Activated B cell treated with CpG ODN at 0.5 μM for 24 hours (primary cell): ENCODE measurements around the gene NPTN. TPM values are rescaled to one million over a fixed set of nuclear protein-coding genes. Genes with fewer than 3 reads are reported as not detected.

Experiments
- ATAC-seq: fragments of 200-7000 bp; cut with Tn5 transposase; one replicate; pipeline ENCODE4 v1.10.0; 2021; ENCODE audit warnings: low read depth, mild to moderate bottlenecking, moderate library complexity
- CTCF ChIA-PET: fragments of 350-600 bp; sonication (Branson Sonifier 250); formaldehyde crosslinking; loops from one replicate; lab custom pipeline; 2021; ENCODE audit warnings: antibody characterized with exemption; lab: Charles Lee
- POLR2A ChIA-PET: fragments of 350-600 bp; sonication (Branson Sonifier 250); formaldehyde crosslinking; loops from one replicate; lab custom pipeline; 2021; ENCODE audit warnings: antibody characterized with exemption; lab: Charles Lee
- DNase-seq: peaks from one replicate; pipeline ENCODE4 v3.0.0; 2022
- H3K27ac Mint-ChIP-seq: one replicate; pipeline ENCODE4 v1.8.0; 2020; ENCODE audit warnings: mixed read lengths
- H3K27me3 Mint-ChIP-seq: one replicate; pipeline ENCODE4 v1.8.0; 2021; ENCODE audit warnings: mixed read lengths
- H3K36me3 Mint-ChIP-seq: one replicate; pipeline ENCODE4 v1.8.0; 2021; ENCODE audit warnings: low read depth, mixed read lengths
- H3K4me1 Mint-ChIP-seq: one replicate; pipeline ENCODE4 v1.8.0; 2021; ENCODE audit warnings: mixed read lengths
- H3K4me3 Mint-ChIP-seq: one replicate; pipeline ENCODE4 v1.8.0; 2020; ENCODE audit warnings: mild to moderate bottlenecking, mixed read lengths
- H3K9me3 Mint-ChIP-seq: one replicate; pipeline ENCODE4 v1.8.0; 2020; ENCODE audit warnings: mixed read lengths
- intact Hi-C: fragments of 100-400 bp; cut with micrococcal nuclease; formaldehyde crosslinking; loops from one replicate; pipeline ENCODE4 v1.15.1; 2024
- total RNA-seq: library from RNA; stranded (reverse); gene quantifications from 2 replicates; pipeline ENCODE4 v1.2.3, GENCODE V29; 2022
- TF ChIP-seq, protein P1 (sequence below): fragments of 200-600 bp; IDR thresholded peaks from one replicate; pipeline ENCODE4 v1.8.0; 2022; ENCODE audit warnings: antibody characterized with exemption, mild to moderate bottlenecking

NPTN gene
- total RNA-seq, 1 donor from 2014 or later: 36.1 TPM

DNA sequence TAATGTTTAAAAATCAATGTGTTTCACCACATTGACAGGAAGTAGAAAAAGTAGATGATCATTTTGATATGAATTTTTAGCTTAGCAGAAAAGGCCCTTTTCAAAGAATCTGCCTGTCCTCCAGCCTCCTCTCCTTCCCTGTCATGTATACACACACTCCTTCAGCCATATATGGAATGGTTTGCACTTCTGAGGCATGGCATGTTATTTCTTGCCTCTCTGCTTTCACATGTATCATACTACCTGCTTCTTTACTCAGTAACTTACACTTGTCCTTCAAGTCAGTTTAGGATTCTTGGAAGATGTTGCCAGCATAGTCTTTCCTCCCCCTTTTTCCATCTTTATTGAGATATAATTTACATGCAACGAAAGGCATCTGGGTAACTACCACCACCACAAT lies 111.2 kb downstream of the NPTN start:
- CTCF ChIA-PET: no interaction called here
- no peak for DNase-seq
- intact Hi-C loops: no loop called here
- H3K27ac Mint-ChIP-seq: no peak overlapping the region
- no peak overlapping the region for H3K4me3 Mint-ChIP-seq
- no peaks in the 10 kb centered on the region for H3K4me1 Mint-ChIP-seq
- ATAC-seq: no peak
- peaks cover 11% of the 10 kb centered on the region for H3K27me3 Mint-ChIP-seq
- TF ChIP-seq, protein P1, sequence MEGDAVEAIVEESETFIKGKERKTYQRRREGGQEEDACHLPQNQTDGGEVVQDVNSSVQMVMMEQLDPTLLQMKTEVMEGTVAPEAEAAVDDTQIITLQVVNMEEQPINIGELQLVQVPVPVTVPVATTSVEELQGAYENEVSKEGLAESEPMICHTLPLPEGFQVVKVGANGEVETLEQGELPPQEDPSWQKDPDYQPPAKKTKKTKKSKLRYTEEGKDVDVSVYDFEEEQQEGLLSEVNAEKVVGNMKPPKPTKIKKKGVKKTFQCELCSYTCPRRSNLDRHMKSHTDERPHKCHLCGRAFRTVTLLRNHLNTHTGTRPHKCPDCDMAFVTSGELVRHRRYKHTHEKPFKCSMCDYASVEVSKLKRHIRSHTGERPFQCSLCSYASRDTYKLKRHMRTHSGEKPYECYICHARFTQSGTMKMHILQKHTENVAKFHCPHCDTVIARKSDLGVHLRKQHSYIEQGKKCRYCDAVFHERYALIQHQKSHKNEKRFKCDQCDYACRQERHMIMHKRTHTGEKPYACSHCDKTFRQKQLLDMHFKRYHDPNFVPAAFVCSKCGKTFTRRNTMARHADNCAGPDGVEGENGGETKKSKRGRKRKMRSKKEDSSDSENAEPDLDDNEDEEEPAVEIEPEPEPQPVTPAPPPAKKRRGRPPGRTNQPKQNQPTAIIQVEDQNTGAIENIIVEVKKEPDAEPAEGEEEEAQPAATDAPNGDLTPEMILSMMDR: no peak
- no peaks in the 10 kb centered on the region for H3K36me3 Mint-ChIP-seq
- POLR2A ChIA-PET: no interaction called here
- H3K9me3 Mint-ChIP-seq: no peaks in the 10 kb centered on the region

DNA sequence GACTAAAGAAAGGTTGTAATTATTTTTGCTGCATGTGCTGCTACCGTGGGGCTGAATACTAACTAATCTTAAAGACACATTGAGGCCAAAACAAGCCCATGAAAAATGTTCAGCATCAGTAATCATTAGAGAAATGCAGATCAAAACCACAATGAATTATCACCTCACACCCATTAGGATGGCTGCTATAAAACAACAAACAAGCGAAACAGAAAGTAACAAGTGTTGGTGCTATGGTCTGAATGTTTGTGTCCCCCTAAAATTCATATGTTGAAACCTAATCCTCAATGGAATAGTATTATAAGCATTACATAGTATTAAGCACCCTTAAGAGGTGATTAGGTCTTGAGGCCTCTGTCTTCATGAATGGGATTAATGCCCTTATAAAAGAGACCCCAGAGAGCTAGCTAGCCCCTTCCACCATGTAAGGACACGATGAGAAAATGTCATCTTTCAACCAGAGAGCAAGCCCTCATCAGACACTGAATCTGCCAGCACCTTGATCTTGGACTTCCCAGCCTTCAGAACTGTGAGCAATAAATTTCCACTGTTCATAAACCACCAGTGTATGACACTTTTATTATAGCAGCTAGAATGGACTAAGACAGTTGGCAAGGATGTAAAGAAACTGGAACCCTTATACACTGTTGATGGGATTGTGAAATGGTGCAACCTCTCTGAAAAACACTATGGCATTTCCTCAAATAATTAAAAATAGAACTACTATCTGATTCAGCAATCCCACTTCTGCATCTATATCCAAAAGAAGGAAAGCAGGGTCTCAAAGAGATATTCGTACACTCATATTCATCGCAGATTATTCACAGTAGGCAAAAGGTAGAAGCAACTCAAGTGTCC lies 114.1 kb downstream of the NPTN start:
- ChIA-PET CTCF (no interaction called here), POLR2A (no interaction called here)
- Mint-ChIP-seq H3K4me3 (no peak overlapping the region), H3K27me3 (peaks cover 9% of the 10 kb centered on the region), H3K4me1 (no peaks in the 10 kb centered on the region), H3K9me3 (no peaks in the 10 kb centered on the region), H3K27ac (no peak overlapping the region), H3K36me3 (no peaks in the 10 kb centered on the region)
- intact Hi-C loops: no loop called here
- DNase-seq: no peak
- no peak for ATAC-seq
- TF ChIP-seq, protein P1: no peak

DNA sequence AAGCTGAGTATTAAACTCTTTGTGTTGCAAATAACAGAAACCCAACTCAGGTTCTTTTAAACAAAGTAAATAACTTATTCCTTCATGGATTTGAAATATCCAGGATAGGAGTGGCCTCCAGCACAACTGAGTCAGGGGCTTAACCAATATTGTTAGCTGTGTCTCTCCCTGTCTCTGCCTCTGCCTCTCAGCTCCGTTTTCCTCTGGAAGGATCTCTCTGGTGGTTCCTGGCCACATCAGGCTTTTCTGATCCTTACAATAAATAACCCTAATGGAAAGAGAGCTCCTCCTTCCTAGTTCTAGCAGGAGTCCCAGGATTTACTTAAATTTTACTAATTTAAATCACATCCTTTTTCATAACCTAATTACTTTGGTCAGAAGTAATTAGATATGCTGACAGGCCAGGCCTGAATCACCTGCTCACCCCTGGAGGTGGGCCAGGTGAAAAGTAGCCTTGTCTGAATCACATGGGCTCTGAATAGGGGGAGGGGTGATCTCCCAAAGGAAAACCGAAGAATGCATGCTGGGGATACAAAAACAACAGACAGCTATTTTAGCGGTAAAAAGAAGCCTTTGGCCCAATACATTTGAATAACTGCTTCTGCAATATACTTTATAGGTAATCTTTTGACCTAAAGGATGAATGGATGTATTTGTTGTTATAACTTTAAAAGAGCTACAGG lies 114.9 kb downstream of the NPTN start:
- POLR2A ChIA-PET: no interaction called here
- intact Hi-C loops: no loop called here
- Mint-ChIP-seq H3K4me1 (no peaks in the 10 kb centered on the region), H3K27me3 (peaks cover 9% of the 10 kb centered on the region), H3K4me3 (no peak overlapping the region), H3K36me3 (no peaks in the 10 kb centered on the region), H3K27ac (no peak overlapping the region), H3K9me3 (no peaks in the 10 kb centered on the region)
- CTCF ChIA-PET: no interaction called here
- no peak for ATAC-seq
- TF ChIP-seq, protein P1: no peak
- DNase-seq: no peak

DNA sequence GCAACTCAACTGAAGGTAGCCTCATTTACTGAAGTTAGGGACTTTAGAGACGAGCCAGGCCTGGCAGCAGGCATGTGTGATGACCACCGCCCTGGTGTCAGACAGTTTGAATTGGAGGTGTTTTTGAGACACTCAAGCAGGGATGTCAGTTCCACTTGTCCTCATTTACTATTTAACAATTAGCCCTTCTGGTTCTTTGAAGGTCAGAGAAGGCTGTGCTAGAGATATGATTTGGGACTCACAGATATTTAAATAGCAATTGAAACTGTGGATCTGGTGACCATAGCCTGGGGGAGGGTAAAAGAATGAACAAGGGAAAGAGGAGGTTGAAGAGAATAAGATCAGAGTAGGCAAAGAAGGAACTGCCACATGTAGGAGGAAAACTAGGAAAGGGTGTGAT lies 115.6 kb downstream of the NPTN start:
- DNase-seq (no peak), ATAC-seq (no peak)
- H3K27me3 Mint-ChIP-seq: peaks cover 9% of the 10 kb centered on the region
- no peaks in the 10 kb centered on the region for H3K36me3 Mint-ChIP-seq
- H3K4me3 Mint-ChIP-seq: no peak overlapping the region
- TF ChIP-seq, protein P1: no peak
- ChIA-PET CTCF (no interaction called here), POLR2A (no interaction called here)
- no peak overlapping the region for H3K27ac Mint-ChIP-seq
- H3K4me1 Mint-ChIP-seq: no peaks in the 10 kb centered on the region
- intact Hi-C loops: no loop called here
- H3K9me3 Mint-ChIP-seq: no peaks in the 10 kb centered on the region

DNA sequence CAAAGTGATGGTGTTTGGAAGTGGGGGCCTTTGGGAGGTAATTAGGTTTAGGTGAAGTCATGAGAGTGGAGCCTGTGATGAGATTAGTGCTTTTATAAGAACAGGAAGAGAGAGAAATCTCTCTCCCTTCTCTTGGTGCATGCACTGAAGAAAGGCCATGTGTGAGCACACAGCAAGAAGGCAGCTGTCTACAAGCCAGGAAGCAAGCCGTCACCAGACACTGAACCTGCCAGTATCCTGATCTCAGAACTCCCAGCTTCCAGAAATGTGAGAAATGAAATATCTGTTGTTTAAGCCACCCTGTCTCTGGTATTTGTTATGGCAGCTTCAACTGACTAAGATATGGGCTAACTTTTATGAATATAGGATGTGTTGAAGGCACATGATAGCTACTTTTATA lies 117.7 kb downstream of the NPTN start:
- intact Hi-C loops: no loop called here
- H3K9me3 Mint-ChIP-seq: no peaks in the 10 kb centered on the region
- H3K27ac Mint-ChIP-seq: no peak overlapping the region
- H3K4me3 Mint-ChIP-seq: no peak overlapping the region
- peaks cover 9% of the 10 kb centered on the region for H3K27me3 Mint-ChIP-seq
- no peak for DNase-seq
- CTCF ChIA-PET: no interaction called here
- no peaks in the 10 kb centered on the region for H3K4me1 Mint-ChIP-seq
- ATAC-seq: no peak
- TF ChIP-seq, protein P1: no peak
- POLR2A ChIA-PET: no interaction called here
- no peaks in the 10 kb centered on the region for H3K36me3 Mint-ChIP-seq
